AG20443 (cell line): ENCODE measurements around the gene SMC3.
"Not testable (repeated sequence)": the region's sequence is repeated elsewhere in the genome, so short reads cannot be mapped to it uniquely, and the experiment has no call there.

Experiments
- DNase-seq: peaks from one replicate; pipeline ENCODE4 v3.0.0; 2012; ENCODE audit warnings: low spot score, mixed read lengths

Gene SMC3

GRCh38 chr10:110567201-110568054 is at the start of gene SMC3:
Gene SMC3 (plus strand): TSS chr10:110567695. CDS start chr10:110567817, 122 bp downstream.
- peak; percentile 94 for DNase-seq

DNA sequence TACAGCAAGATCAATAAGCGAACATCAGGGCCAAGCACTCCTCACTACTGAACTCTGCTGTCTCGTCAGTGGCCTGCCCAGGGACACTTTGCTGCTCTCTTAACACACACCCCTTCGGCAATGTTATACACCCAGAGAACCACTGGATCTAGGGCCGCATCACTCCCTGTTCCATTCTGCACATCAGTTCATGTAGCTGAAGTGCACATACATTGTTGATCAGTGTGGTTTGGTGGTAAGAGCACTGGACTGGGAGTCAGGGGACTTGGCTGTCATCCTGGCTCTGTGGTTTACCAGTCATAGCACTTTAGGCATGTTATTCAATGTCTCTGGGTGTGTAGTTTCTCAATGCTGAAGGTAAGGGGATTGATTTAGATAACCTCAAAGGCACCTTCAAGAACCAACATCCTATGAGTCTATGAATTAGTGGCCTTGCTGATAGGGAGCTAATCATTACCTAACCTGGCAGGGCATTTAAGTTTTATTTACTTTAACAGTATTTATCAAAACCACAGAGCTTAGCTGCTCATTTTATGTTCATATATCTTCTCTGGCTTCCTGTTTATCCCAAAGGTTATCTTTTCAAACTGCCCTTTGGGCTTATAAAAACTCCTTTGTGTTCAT is 45.0 kb upstream of the SMC3 start:
- no peak for DNase-seq

GRCh38 chr10:110523736-110524135 is 43.8 kb upstream of the SMC3 start:
- DNase-seq, result no peak

- DNase-seq, result no peak
Observed at GRCh38 chr10:110524179-110524858, 43.2 kb upstream of the SMC3 start.

- no peak for DNase-seq
Observed at GRCh38 chr10:110524859-110525232, 42.6 kb upstream of the SMC3 start.

GRCh38 chr10:110525349-110526260 is 41.9 kb upstream of the SMC3 start:
- peak; percentile 74 for DNase-seq

GRCh38 chr10:110527731-110528171 is 39.7 kb upstream of the SMC3 start:
- DNase-seq, result peak; percentile 24

DNA sequence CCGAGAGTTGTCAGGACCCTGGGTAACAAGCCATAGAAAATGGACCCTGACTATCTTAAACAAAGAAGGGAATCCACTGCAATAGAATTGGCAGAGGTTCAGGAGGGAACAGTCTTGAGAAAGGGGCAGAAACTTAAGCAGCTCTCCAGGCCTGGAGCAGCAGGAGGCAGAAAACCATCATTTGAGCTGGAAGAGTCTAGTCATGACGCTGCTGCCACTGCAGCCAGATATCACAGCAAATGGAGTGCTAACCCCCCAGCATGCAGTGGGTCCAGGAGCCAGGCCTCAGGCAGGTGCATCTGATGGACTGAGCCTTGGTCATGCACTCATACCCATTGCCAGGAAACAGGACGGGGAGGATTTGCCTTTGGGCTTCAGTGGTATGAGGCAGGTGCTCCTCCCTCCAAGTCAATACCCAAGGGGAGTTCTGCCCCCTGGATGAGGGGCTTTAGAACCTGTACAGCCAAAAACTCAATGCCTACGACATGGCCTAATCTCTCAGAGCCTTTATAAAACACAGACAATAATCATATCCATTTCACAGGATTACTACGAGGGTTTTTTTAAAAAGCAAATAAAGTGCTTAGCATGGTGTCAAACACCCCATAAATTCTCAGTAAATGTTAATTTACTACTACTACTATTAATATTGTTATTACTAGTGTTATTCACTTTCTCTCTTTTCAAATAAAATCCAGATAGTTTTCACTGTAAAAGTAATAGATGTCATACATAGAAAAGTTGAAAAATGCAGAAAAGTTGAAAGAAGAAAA is 39.1 kb upstream of the SMC3 start:
- no peak for DNase-seq

GRCh38 chr10:110528997-110529524 is 38.4 kb upstream of the SMC3 start:
- not testable (repeated sequence) for DNase-seq

DNA sequence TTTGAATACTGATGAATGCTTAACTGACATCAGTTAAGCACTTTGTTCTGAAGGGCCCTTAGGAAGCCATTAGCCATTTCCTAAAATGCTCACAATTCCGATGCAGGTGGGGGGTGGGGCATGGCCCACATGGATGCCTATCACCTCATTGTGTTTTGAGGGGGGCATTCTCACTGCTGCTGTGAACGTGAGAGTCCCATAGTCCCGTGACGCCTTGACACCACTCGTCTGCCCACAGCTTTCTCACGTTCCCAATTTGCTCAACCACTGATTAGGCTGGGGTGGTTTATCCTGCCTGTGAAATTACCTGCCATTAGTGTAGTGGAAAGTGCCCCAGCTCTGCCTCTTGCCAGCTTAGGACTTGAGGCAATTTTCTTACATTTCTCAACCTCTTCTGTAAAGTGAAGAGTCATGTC is 37.9 kb upstream of the SMC3 start:
- DNase-seq, result no peak

- DNase-seq, result peak; percentile 93
Observed at GRCh38 chr10:110530131-110530831, 37.2 kb upstream of the SMC3 start.

GRCh38 chr10:110531687-110532086 is 35.8 kb upstream of the SMC3 start:
- DNase-seq, result no peak

GRCh38 chr10:110532628-110533027 is 34.9 kb upstream of the SMC3 start:
- not testable (repeated sequence) for DNase-seq

DNA sequence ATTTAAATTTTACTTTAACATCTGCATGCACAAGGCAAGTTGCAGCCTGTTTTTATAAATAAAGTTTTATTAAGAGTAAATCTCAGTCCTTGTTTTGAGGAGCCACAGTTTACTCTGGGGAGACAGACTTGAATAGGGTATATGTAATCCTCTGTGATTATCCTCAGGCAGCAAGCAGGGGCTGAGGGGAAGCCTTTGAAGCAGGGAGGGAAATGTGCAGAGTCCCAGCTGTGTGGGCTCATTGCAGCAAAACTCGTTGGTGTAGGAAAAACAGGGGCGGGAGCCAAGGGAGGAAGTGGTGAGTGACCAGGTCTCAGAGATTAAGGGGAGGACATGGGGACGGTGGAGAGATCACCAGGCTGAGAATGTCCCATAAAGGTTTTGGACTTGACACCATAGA is 34.3 kb upstream of the SMC3 start:
- no peak for DNase-seq

DNA sequence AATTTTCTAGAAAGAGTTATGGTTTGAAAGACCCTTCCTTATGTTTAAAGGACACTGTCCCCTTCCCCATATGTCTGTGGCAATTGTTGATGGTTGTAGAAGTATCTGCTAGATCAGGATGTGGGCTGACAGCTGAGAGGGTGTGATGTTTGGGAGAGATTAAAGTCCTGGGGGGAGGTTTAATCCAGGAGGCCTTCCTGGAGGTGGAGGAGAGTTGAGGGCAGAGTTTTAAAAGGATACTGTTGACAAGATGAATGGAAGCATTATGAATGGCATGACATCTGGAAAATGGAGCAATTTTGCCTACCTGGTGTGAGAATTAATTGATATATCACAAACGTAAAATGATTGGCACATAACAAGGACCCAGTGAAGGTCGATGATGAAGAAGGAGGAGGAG is 32.9 kb upstream of the SMC3 start:
- no peak for DNase-seq

GRCh38 chr10:110535958-110536891 is 31.3 kb upstream of the SMC3 start:
- peak; percentile 55 for DNase-seq

DNA sequence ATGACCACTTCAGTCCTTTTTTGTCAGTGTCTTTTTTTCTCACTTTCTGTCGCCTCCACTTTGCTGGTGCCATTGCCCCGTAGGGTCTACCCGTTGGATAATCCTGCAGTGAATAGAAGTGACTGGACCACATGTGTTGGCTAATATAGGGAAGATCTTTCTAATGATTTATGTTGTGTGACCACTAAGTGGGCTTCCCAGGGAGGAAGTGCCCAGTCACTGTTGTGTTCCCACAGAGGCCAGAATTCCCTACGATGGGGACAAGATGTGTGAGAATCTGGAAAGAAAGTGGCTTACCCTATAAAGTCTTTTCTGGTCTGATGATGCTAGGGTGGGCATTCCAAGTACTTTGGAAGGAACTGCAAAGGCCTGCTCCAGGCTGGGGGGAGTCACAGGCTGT is 28.4 kb upstream of the SMC3 start:
- DNase-seq, result no peak

DNA sequence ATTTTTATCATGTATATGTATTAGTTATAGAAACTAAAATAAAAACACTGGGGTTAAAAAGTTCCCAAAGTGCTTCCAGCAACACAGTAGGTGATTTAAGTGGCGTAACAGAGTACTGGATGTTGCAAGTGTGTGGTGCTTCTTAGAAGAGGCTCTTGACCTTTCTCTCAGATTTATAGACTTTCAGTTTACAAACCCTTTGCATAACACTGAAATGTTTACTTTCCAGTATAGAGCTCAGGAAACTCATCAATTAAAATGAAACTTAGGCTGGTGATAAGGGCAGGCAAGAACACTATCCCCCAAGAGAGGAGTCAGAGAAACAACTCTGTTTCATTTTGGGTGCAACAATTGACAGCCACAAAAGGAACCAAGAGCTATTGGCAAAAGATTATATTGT is 27.5 kb upstream of the SMC3 start:
- DNase-seq, result no peak

DNA sequence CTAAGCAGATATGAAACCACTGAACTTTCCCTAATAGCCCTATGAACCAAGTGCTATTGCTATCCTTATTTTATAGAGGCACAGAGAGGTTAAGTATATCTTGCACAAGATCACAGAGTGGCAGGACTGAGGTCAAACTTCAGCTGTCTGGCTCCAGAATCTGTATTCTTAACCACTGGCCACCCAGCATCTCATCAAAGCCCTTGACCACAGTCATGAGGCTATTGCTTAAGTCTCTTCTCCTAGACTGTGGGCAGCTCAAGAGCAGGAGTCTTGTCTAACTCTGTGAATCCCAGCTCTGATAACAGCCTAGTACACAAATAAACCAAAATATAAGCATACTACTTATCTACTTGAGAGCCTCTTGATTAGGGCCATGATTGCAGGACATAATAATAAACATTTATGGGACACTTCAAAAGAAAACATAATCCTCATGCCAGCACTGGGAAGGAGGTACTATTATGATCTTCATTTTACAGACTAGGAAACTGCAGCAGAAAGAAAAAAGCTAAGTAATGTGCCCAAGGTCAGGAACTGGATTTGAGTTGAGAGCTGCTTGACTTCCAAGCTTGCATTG is 22.4 kb upstream of the SMC3 start:
- peak; percentile 43 for DNase-seq
